ENCODE results near the gene IQCK. TPM values are rescaled to one million over a fixed set of nuclear protein-coding genes. Genes with fewer than 3 reads are reported as not detected.

IQCK gene
- total RNA-seq, 2 experiments from 2014 or later = 1.6 to 2.1 TPM

- no peaks in the 10 kb centered on the region for H3K4me1 Mint-ChIP-seq
- DNase-seq = no peak
- no peak overlapping the region for H3K4me3 Mint-ChIP-seq
- ATAC-seq (ENCODE audit: low read depth) = no peak
- H3K27ac Mint-ChIP-seq = no peak overlapping the region
- no peaks in the 10 kb centered on the region for H3K27me3 Mint-ChIP-seq
- POLR2A ChIA-PET = no interaction called here
- no peaks in the 10 kb centered on the region for H3K9me3 Mint-ChIP-seq
- no peaks in the 10 kb centered on the region for H3K36me3 Mint-ChIP-seq
Measured at GRCh38 chr16:19745286-19746010, 27.4 kb downstream of the IQCK start.

GRCh38 chr16:19746561-19746960 is 28.5 kb downstream of the IQCK start:
- H3K9me3 Mint-ChIP-seq = no peaks in the 10 kb centered on the region
- no peaks in the 10 kb centered on the region for H3K36me3 Mint-ChIP-seq
- H3K4me3 Mint-ChIP-seq = no peak overlapping the region
- DNase-seq = no peak
- no peak for ATAC-seq (ENCODE audit: low read depth)
- H3K27ac Mint-ChIP-seq = no peak overlapping the region
- no peaks in the 10 kb centered on the region for H3K4me1 Mint-ChIP-seq
- H3K27me3 Mint-ChIP-seq = no peaks in the 10 kb centered on the region
- POLR2A ChIA-PET = no interaction called here

- H3K4me3 Mint-ChIP-seq = no peak overlapping the region
- H3K36me3 Mint-ChIP-seq = no peaks in the 10 kb centered on the region
- no peaks in the 10 kb centered on the region for H3K27me3 Mint-ChIP-seq
- ATAC-seq (ENCODE audit: low read depth) (no peak), DNase-seq (no peak)
- H3K27ac Mint-ChIP-seq = no peak overlapping the region
- H3K9me3 Mint-ChIP-seq = no peaks in the 10 kb centered on the region
- H3K4me1 Mint-ChIP-seq = no peaks in the 10 kb centered on the region
- POLR2A ChIA-PET = interaction anchor here (0.5 kb wide), 1 partner anchor 12 kb away, joined by 3 read pairs; no protein-coding TSS in a partner anchor
Measured at GRCh38 chr16:19748389-19749168, 30.5 kb downstream of the IQCK start.

DNA sequence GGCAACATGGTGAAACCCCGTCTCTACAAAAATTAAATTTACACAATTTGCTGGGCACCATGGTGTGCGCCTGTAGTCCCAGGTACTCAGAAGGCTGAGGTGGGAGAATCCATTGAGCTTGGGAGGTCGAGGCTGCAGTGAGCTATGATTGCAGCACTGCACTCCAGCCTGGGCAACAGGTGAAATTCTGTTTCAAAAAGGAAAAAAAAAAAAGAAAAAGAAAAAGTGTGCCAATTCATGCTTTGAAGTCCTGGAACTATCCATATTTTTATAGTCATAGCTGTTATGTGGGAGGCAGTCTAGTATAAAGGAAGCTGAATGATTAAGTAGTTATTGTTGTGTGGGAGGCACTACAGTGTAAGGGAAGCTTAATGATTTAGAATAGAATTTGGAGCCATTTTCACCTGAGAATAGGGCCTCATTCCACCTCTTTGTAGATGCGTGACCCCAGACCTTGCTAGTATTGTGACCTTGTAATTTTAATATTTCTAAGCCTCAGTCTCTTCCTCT is 31.6 kb downstream of the IQCK start:
- no peak overlapping the region for H3K27ac Mint-ChIP-seq
- H3K9me3 Mint-ChIP-seq = no peaks in the 10 kb centered on the region
- H3K27me3 Mint-ChIP-seq = no peaks in the 10 kb centered on the region
- H3K36me3 Mint-ChIP-seq = no peaks in the 10 kb centered on the region
- DNase-seq = no peak
- POLR2A ChIA-PET = no interaction called here
- H3K4me3 Mint-ChIP-seq = no peak overlapping the region
- H3K4me1 Mint-ChIP-seq = no peaks in the 10 kb centered on the region
- no peak for ATAC-seq (ENCODE audit: low read depth)

DNA sequence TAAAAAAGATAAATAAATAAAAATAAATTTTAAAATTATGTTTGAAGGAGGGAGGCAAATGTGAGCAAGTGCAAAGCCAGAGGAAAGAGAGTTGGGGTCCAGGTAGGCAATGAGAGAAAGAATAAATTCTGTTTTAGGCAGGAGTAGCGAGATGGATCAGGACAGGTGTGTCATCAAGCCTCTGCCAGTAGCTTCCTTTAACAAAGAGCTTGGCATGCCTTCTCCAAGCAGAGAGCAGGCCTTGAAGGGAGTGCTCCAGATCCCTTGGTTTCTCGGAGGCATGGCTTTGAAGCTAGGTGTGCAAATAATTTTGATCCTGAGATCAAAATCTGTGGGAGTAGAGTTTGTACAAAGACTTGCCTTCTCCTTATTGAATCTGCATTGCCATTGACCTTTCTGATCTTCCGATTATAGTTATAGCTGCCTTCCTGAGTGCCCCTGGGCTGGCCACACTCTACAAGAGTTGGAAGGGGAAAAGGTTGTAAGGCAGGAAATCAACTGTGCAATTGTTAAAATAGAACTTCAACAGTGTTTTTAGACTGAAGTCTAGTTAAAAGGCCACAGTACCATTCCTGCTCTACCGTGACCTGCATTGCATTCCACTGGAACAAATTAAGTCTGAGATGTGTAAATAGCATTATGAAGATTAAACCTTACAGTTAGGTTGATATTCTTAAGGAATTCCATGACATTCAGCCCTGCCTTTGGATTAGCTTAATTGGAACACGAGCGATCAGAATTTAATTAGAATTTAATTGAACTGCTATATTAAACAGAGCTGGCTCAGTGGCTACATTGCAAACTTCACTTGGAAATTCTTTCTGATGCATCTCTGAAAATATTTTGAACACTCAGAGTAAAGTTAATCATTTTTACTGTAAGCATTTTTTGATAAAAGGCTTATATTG is 33.7 kb downstream of the IQCK start:
- Mint-ChIP-seq H3K36me3 (no peaks in the 10 kb centered on the region), H3K27me3 (no peaks in the 10 kb centered on the region), H3K4me3 (no peak overlapping the region), H3K27ac (no peak overlapping the region), H3K4me1 (no peaks in the 10 kb centered on the region), H3K9me3 (no peaks in the 10 kb centered on the region)
- ATAC-seq (ENCODE audit: low read depth) (no peak), DNase-seq (no peak)
- POLR2A ChIA-PET = no interaction called here

DNA sequence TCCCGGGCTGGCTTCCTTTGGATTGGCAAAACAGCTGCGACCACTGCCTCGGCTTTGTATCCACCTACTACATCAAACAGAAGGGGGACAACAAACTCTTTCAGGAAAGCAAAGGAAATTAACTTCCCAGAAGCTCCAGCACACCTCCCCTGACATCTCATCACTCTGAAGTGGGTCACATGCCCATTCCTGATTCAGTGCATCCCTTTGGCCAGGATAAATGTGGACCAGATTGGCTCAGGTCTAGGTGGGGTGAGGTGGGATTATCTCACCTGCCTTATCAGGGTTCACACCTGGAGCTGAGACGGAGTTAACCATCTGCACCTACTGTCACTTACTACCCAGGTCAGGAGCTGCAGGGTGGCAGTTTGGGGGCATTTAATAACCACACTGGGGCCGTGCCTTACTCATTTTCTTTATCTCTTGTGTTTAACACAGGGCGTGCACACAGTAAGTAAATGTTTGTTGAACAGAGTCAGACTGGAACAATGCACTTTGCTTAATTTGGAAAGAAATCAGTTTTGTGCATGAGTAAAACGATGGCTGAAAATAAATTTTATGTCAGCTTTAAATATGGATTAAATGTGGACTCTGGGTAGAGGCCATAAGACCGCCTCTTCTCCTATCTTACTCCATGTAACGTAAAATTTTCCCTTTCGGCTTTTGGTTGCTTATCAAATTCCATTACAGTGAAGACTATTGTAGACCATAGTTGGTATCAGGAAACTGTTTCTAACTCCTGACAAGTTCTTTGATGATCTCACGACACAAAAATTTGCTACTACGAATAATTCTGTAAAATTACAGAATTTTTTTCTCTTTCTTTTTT is 36.0 kb downstream of the IQCK start:
- Mint-ChIP-seq H3K27me3 (peaks cover 4% of the 10 kb centered on the region), H3K9me3 (no peaks in the 10 kb centered on the region), H3K27ac (no peak overlapping the region), H3K36me3 (no peaks in the 10 kb centered on the region), H3K4me3 (no peak overlapping the region), H3K4me1 (no peaks in the 10 kb centered on the region)
- ATAC-seq (ENCODE audit: low read depth) = no peak
- POLR2A ChIA-PET = no interaction called here
- no peak for DNase-seq

GRCh38 chr16:19754644-19755036 is 36.6 kb downstream of the IQCK start:
- peaks cover 4% of the 10 kb centered on the region for H3K27me3 Mint-ChIP-seq
- POLR2A ChIA-PET = no interaction called here

GRCh38 chr16:19755268-19755667 is 37.2 kb downstream of the IQCK start:
- no peak overlapping the region for H3K27ac Mint-ChIP-seq
- H3K9me3 Mint-ChIP-seq = no peaks in the 10 kb centered on the region
- no peak for DNase-seq
- H3K36me3 Mint-ChIP-seq = no peaks in the 10 kb centered on the region
- no peaks in the 10 kb centered on the region for H3K4me1 Mint-ChIP-seq
- ATAC-seq (ENCODE audit: low read depth) = no peak
- POLR2A ChIA-PET = no interaction called here
- peaks cover 4% of the 10 kb centered on the region for H3K27me3 Mint-ChIP-seq
- no peak overlapping the region for H3K4me3 Mint-ChIP-seq

More at GRCh38 chr16:19754644-19755036, 36.6 kb downstream of the IQCK start:
- Mint-ChIP-seq H3K36me3 (no peaks in the 10 kb centered on the region), H3K4me3 (no peak overlapping the region), H3K4me1 (no peaks in the 10 kb centered on the region), H3K9me3 (no peaks in the 10 kb centered on the region), H3K27ac (no peak overlapping the region)
- DNase-seq = no peak
- ATAC-seq (ENCODE audit: low read depth) = no peak

GRCh38 chr16:19757026-19757425 is 39.0 kb downstream of the IQCK start:
- H3K9me3 Mint-ChIP-seq = no peaks in the 10 kb centered on the region
- no peak for ATAC-seq (ENCODE audit: low read depth)
- H3K36me3 Mint-ChIP-seq = no peaks in the 10 kb centered on the region
- POLR2A ChIA-PET = no interaction called here
- H3K27me3 Mint-ChIP-seq = peaks cover 4% of the 10 kb centered on the region
- H3K4me3 Mint-ChIP-seq = no peak overlapping the region
- DNase-seq = no peak
- no peak overlapping the region for H3K27ac Mint-ChIP-seq
- no peaks in the 10 kb centered on the region for H3K4me1 Mint-ChIP-seq

DNA sequence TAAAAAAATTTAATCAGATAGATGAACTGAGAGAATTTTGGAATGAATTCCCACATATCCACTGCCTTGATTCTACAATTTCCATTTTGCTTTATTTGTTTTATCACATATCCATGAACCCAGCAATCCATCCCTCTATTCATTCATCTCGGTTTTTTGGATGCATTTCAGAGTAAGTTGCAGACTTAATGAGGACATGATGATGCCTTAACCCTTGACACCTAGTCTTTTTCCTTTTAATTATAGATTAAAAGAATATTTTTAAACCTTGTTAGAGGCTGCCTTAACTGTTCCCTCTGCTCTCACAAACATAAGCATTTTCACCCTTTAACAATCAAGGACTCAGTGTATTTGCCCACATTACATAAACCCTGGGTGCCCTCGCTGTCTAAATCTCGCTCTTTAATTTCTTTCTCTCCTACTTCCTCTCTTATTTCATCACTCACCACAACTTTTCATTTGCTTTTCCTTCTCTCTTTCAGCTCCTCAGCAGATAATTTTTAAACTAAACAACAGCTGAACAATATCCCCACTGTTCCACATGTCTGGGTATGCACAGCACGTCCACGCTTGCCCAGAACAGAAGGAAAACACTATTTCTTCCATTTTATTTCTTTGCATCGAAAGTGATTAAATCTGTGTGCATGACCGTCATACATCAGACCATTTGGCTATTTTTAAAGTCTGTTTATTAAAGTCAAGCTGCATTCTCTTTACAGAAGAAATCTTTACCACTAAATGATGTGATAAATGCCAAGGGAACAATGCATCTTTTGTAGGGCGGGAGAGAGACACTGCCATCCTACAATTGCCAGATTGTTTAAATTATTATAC is 39.9 kb downstream of the IQCK start:
- peaks cover 4% of the 10 kb centered on the region for H3K27me3 Mint-ChIP-seq
- no peaks in the 10 kb centered on the region for H3K4me1 Mint-ChIP-seq
- no peak overlapping the region for H3K27ac Mint-ChIP-seq
- no peaks in the 10 kb centered on the region for H3K36me3 Mint-ChIP-seq
- no peaks in the 10 kb centered on the region for H3K9me3 Mint-ChIP-seq
- no peak overlapping the region for H3K4me3 Mint-ChIP-seq
- POLR2A ChIA-PET = no interaction called here
- no peak for DNase-seq
- no peak for ATAC-seq (ENCODE audit: low read depth)

DNA sequence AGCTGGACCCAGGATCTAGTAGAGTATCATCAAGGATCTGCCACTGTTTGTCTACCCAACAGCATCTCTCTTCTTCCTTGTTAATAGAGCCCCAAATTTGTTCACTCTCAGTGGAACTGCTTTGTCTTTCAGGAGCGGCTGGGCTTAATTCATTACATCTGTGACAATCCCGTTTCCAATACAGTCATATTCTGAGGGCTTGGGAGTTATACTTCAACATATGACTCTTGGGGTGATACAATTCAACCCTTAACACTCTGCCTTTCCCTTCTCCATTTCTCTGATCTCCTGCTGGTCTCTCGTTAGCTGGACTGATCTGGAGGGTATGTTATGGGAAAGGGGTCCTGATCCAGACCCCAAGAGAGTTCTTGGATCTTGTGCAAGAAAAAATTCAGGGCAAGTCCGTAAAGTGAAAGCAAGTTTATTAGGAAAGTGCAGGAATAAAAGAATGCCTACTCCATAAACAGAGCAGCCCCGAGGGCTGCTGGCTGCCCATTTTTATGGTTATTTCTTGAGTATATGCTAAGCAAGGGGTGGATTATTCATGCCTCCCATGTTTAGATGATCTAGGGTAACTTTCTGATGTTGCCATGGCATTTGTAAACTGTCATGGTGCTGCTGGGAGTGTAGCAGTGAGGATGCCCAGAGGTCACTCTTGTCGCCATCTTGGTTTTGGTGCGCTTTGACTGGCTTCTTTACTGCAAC is 42.4 kb downstream of the IQCK start:
- no peaks in the 10 kb centered on the region for H3K36me3 Mint-ChIP-seq
- peaks cover 4% of the 10 kb centered on the region for H3K27me3 Mint-ChIP-seq
- no peak overlapping the region for H3K4me3 Mint-ChIP-seq
- ATAC-seq (ENCODE audit: low read depth) (no peak), DNase-seq (no peak)
- H3K27ac Mint-ChIP-seq = no peak overlapping the region
- POLR2A ChIA-PET = no interaction called here
- no peaks in the 10 kb centered on the region for H3K4me1 Mint-ChIP-seq
- H3K9me3 Mint-ChIP-seq = no peaks in the 10 kb centered on the region

Measured in activated naive CD8-positive, alpha-beta T cell treated with anti-CD3 and anti-CD28 coated beads, Interleukin-2, amount 10 ng/mL, durations not matched to agents 7 days and 5 days (primary cell).